ENCODE results near the gene PARP1.

Gene PARP1

DNA sequence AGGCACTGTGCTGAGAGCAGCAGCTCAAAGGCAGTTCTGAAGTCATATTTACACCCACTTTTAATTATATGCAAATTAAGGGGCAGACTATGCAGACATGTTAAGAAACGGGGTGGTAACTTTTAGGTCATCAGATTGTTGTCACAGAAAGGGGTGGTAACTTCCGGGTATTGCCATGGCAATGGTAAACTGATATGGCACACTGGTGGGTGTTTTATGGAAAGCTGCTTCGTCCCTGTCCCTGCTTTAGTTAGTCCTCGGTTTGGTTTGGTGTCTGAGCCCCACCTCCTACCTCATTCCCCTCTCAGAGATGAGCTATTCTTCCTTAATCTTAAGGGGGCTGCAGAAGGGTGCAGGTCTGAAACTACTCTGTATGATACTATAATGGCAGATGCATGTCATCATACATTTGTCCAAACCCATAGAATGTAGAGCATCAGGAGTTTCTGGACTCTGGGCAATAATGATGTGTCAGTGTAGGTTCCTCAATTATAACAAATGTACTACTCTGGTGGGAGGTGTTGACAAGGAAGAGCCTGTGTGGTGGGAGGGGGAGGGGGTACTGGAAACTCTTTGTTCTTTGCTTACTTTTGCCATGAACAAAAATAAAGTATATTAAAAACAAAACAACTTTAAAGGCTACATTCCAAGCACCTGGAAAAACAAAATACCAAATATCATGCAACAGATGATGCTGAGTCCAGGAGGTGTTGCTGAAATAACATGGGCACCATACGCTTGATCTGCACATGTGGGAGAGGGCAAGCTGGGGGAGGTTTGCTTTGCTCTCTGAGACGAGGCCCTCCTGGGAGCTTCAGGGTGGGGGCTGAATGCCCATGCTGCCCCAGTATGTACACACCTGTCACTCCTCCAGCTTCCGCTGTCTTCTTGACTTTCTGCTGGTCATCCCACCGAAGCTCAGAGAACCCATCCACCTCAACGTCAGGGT, 6.3 kb downstream of the PARP1 start:
- H3K4me3 ChIP-seq (ENCODE audit: low read depth, low read length, poor library complexity, severe bottlenecking) = peak overlapping the region; percentile 95
- H3K79me2 ChIP-seq (ENCODE audit: insufficient read depth, low read length) = peaks cover 84% of the 10 kb centered on the region
- no peaks in the 10 kb centered on the region for H4K20me1 ChIP-seq (ENCODE audit: insufficient read depth, low read length)
- H3F3A ChIP-seq (ENCODE audit: insufficient read depth, low read length) = no peaks in the 10 kb centered on the region
- H3K9me2 ChIP-seq (ENCODE audit: low read depth, low read length) = no peaks in the 10 kb centered on the region
- TF ChIP-seq EZH2 (IDR thresholded peaks at IDR 0.05; ENCODE audit: borderline replicate concordance, low read length) = no peak
- TF ChIP-seq, protein P1, sequence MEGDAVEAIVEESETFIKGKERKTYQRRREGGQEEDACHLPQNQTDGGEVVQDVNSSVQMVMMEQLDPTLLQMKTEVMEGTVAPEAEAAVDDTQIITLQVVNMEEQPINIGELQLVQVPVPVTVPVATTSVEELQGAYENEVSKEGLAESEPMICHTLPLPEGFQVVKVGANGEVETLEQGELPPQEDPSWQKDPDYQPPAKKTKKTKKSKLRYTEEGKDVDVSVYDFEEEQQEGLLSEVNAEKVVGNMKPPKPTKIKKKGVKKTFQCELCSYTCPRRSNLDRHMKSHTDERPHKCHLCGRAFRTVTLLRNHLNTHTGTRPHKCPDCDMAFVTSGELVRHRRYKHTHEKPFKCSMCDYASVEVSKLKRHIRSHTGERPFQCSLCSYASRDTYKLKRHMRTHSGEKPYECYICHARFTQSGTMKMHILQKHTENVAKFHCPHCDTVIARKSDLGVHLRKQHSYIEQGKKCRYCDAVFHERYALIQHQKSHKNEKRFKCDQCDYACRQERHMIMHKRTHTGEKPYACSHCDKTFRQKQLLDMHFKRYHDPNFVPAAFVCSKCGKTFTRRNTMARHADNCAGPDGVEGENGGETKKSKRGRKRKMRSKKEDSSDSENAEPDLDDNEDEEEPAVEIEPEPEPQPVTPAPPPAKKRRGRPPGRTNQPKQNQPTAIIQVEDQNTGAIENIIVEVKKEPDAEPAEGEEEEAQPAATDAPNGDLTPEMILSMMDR (IDR thresholded peaks at IDR 0.05; ENCODE audit: low read length) = no peak
- no peak overlapping the region for H2AFZ ChIP-seq (ENCODE audit: low read length)
- peak overlapping the region; percentile 98; the same call in 1 of the 2 replicates for H3K4me2 ChIP-seq (ENCODE audit: low read length)
- peaks cover 65% of the 10 kb centered on the region for H3K36me3 ChIP-seq (ENCODE audit: insufficient read depth, low read length)
- no peaks in the 10 kb centered on the region for H3K27me3 ChIP-seq (ENCODE audit: insufficient read depth, low read length)
- H3K4me1 ChIP-seq (ENCODE audit: insufficient read depth, low read length, severe bottlenecking) = peaks cover 56% of the 10 kb centered on the region
- no peaks in the 10 kb centered on the region for H3K9me3 ChIP-seq (ENCODE audit: low read length)
- H3K9ac ChIP-seq (ENCODE audit: low read length) = peak overlapping the region; percentile 97; the same call in 1 of the 2 replicates
- peak overlapping the region; percentile 95 for H3K27ac ChIP-seq (ENCODE audit: low read depth, low read length, poor library complexity, severe bottlenecking)

DNA sequence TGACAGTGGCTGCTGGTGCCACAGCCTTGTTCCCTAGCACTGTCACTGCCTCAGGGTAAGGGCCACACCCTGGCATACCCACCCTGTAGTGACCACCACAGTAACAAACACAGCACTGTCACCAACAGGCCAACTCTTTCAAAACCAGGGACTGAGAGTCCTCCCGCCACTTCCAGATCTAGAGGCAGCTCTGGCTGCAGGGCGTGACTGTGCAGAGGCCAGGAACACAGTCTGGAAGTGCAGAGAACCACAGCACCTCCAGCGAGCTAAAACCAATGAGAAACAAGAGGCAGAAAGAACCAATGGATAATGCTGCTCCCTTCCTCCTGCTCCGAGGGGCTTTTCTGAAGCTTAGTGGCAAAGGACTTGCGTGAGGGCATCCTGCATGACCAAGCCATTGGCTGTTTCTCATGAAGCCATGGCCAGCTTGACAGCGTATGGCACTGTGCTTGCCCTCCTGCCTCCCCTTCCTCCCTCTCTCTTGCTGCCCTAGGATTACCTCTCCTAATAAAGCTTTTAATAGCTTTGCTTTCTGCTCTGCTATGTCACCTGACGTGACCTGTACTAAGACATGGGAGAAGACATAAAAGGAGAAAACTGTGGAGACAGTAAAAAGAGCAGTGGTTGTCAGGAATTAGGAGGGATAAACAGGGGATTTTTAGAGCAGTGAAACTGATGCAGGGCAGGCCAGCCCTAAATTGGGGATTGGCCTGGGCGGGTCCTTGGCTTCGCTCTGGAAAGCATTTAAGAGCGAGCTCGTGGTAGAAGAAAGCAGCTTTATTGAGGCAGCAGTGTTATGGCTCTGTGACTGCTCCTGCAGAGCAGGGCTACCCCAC, 7.2 kb downstream of the PARP1 start:
- H3K4me1 ChIP-seq (ENCODE audit: insufficient read depth, low read length, severe bottlenecking) = peaks cover 50% of the 10 kb centered on the region
- TF ChIP-seq EZH2 (IDR thresholded peaks at IDR 0.05; ENCODE audit: borderline replicate concordance, low read length) = no peak
- TF ChIP-seq, protein P1 (IDR thresholded peaks at IDR 0.05; ENCODE audit: low read length) = no peak
- H3K4me3 ChIP-seq (ENCODE audit: low read depth, low read length, poor library complexity, severe bottlenecking) = no peak overlapping the region
- H3F3A ChIP-seq (ENCODE audit: insufficient read depth, low read length) = no peaks in the 10 kb centered on the region
- H3K9ac ChIP-seq (ENCODE audit: low read length) = no peak overlapping the region
- no peaks in the 10 kb centered on the region for H3K9me2 ChIP-seq (ENCODE audit: low read depth, low read length)
- no peak overlapping the region for H2AFZ ChIP-seq (ENCODE audit: low read length)
- peaks cover 71% of the 10 kb centered on the region for H3K36me3 ChIP-seq (ENCODE audit: insufficient read depth, low read length)
- peaks cover 83% of the 10 kb centered on the region for H3K79me2 ChIP-seq (ENCODE audit: insufficient read depth, low read length)
- no peaks in the 10 kb centered on the region for H4K20me1 ChIP-seq (ENCODE audit: insufficient read depth, low read length)
- H3K4me2 ChIP-seq (ENCODE audit: low read length) = no peak overlapping the region
- H3K9me3 ChIP-seq (ENCODE audit: low read length) = no peaks in the 10 kb centered on the region
- no peaks in the 10 kb centered on the region for H3K27me3 ChIP-seq (ENCODE audit: insufficient read depth, low read length)
- peak overlapping the region; percentile 95 for H3K27ac ChIP-seq (ENCODE audit: low read depth, low read length, poor library complexity, severe bottlenecking)

DNA sequence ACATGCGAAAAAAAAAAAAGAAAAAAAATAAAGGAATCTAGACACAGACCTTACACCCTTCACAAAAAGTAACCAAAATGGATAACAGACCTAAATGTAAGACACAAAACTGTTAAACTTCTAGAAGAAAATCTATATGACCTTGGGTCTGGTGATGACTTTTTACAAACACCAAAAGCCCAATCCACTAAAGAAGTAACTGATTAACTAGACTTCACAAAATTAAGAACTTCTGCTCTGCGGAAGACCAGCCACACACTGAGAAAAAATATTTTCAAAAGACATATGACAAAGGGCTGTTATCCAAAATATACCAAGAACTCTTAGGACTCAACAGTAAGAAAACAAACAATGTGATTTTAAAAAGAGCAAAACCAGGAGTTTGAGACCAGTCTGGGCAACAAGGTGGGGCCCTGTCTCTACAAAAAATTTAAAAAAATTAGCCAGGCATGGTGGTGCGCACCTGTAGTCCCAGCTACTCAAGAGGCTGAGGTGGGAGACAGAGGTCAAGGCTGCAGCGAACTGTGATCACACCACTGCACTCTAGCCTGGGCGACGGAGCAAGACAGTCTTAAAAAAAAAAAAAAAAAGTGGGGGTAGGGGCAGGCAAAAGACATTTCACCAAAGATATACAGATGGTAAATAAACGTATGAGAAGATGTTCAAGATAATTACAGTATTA, 9.8 kb downstream of the PARP1 start:
- Histone ChIP-seq H2AFZ (ENCODE audit: low read length) (no peak overlapping the region), H4K20me1 (ENCODE audit: insufficient read depth, low read length) (no peaks in the 10 kb centered on the region), H3K4me1 (ENCODE audit: insufficient read depth, low read length, severe bottlenecking) (peaks cover 23% of the 10 kb centered on the region), H3K4me2 (ENCODE audit: low read length) (no peak overlapping the region), H3K27ac (ENCODE audit: low read depth, low read length, poor library complexity, severe bottlenecking) (no peak overlapping the region), H3F3A (ENCODE audit: insufficient read depth, low read length) (no peaks in the 10 kb centered on the region), H3K9ac (ENCODE audit: low read length) (no peak overlapping the region), H3K36me3 (ENCODE audit: insufficient read depth, low read length) (peaks cover 96% of the 10 kb centered on the region), H3K27me3 (ENCODE audit: insufficient read depth, low read length) (no peaks in the 10 kb centered on the region), H3K4me3 (ENCODE audit: low read depth, low read length, poor library complexity, severe bottlenecking) (no peak overlapping the region), H3K9me3 (ENCODE audit: low read length) (no peaks in the 10 kb centered on the region), H3K79me2 (ENCODE audit: insufficient read depth, low read length) (peaks cover 83% of the 10 kb centered on the region), H3K9me2 (ENCODE audit: low read depth, low read length) (no peaks in the 10 kb centered on the region)
- TF ChIP-seq, protein P1 (IDR thresholded peaks at IDR 0.05; ENCODE audit: low read length) = no peak
- no peak for TF ChIP-seq EZH2 (IDR thresholded peaks at IDR 0.05; ENCODE audit: borderline replicate concordance, low read length)
